ENCODE data around the gene SMARCC1.

- TF ChIP-seq, protein P1, sequence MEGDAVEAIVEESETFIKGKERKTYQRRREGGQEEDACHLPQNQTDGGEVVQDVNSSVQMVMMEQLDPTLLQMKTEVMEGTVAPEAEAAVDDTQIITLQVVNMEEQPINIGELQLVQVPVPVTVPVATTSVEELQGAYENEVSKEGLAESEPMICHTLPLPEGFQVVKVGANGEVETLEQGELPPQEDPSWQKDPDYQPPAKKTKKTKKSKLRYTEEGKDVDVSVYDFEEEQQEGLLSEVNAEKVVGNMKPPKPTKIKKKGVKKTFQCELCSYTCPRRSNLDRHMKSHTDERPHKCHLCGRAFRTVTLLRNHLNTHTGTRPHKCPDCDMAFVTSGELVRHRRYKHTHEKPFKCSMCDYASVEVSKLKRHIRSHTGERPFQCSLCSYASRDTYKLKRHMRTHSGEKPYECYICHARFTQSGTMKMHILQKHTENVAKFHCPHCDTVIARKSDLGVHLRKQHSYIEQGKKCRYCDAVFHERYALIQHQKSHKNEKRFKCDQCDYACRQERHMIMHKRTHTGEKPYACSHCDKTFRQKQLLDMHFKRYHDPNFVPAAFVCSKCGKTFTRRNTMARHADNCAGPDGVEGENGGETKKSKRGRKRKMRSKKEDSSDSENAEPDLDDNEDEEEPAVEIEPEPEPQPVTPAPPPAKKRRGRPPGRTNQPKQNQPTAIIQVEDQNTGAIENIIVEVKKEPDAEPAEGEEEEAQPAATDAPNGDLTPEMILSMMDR (IDR thresholded peaks at IDR 0.05), result no peak
- TF ChIP-seq POLR2AphosphoS5 (IDR thresholded peaks at IDR 0.05; ENCODE audit: low read depth, low read length) (no peak), REST (IDR thresholded peaks at IDR 0.05; ENCODE audit: insufficient read depth in 1 of 2, low read depth in 2 of 2, low read length in 1 of 2) (no peak), TCF7L2 (IDR thresholded peaks at IDR 0.05; ENCODE audit: low read depth, low read length) (no peak)
Measured at GRCh38 chr3:47635536-47635935, 146.2 kb downstream of the SMARCC1 start.

All from Panc1 (cell line).